PC-3 (cell line): ENCODE measurements around the gene TPCN2. TPM values are rescaled to one million over a fixed set of nuclear protein-coding genes. Genes with fewer than 3 reads are reported as not detected.

Experiments used
- ATAC-seq: fragments of 200-7000 bp; cut with Tn5 transposase; 2 replicates; pipeline ENCODE4 v1.9.1; 2020; ENCODE audit warnings: mild to moderate bottlenecking, moderate library complexity
- BruUV-seq: library from RNA; stranded (reverse); fragments of 400-500 nt; replicated peaks from 2 replicates; lab custom pipeline; 2021; lab: Mats Ljungman, UMichigan
- CTCF ChIA-PET: fragments of 300-600 bp; sonication (Branson Sonifier 250); formaldehyde crosslinking; loops from one replicate; lab custom pipeline; 2022; ENCODE audit warnings: antibody characterized with exemption; lab: Charles Lee
- POLR2A ChIA-PET: fragments of 300-600 bp; sonication (Branson Sonifier 250); formaldehyde crosslinking; loops from one replicate; lab custom pipeline; 2022; ENCODE audit warnings: antibody characterized with exemption; ENCODE audit not compliant: unreplicated experiment; lab: Charles Lee
- DNase-seq: peaks from one replicate; pipeline ENCODE4 v3.0.0-alpha.2; 2015
- H2AFZ ChIP-seq: fragments of 300-600 bp; sonication (generic); 2 replicates; pipeline ENCODE4 v1.6.0; 2016; ENCODE audit warnings: antibody characterized with exemption, low read length
- H3F3A ChIP-seq: fragments of 300-600 bp; sonication (generic); one replicate; pipeline ENCODE4 v1.6.0; 2017; ENCODE audit warnings: antibody characterized with exemption, low read length, control low read depth, mild to moderate bottlenecking; ENCODE audit not compliant: unreplicated experiment
- H3K27ac ChIP-seq: fragments of 300-600 bp; sonication (generic); 2 replicates; pipeline ENCODE4 v1.5.1; 2016; ENCODE audit warnings: mild to moderate bottlenecking, low read length
- H3K27me3 ChIP-seq: fragments of 300-600 bp; sonication (generic); 2 replicates; pipeline ENCODE4 v1.6.1; 2016; ENCODE audit warnings: low read length, mixed read lengths
- H3K36me3 ChIP-seq: fragments of 300-600 bp; sonication (generic); 2 replicates; pipeline ENCODE4 v1.6.1; 2016; ENCODE audit warnings: low read depth, mixed run types, low read length, mixed read lengths
- H3K4me1 ChIP-seq: fragments of 300-600 bp; sonication (generic); 2 replicates; pipeline ENCODE4 v1.5.1; 2016; ENCODE audit warnings: low read length; ENCODE audit not compliant: insufficient read depth
- H3K4me2 ChIP-seq: fragments of 300-600 bp; sonication (generic); 2 replicates; pipeline ENCODE4 v1.6.0; 2016; ENCODE audit warnings: low read length
- H3K4me3 ChIP-seq: fragments of 300-600 bp; sonication (generic); 2 replicates; pipeline ENCODE4 v1.5.1; 2016; ENCODE audit warnings: mild to moderate bottlenecking, low read length, mixed read lengths
- H3K79me2 ChIP-seq: fragments of 300-600 bp; sonication (generic); 2 replicates; pipeline ENCODE4 v1.6.1; 2017; ENCODE audit warnings: low read length, mixed read lengths
- H3K9ac ChIP-seq: fragments of 300-600 bp; sonication (generic); 2 replicates; pipeline ENCODE4 v1.6.0; 2016; ENCODE audit warnings: mild to moderate bottlenecking, low read length
- H3K9me2 ChIP-seq: fragments of 300-600 bp; sonication (generic); replicated peaks from 2 replicates; pipeline ENCODE4 v1.6.1; 2016; ENCODE audit warnings: mixed run types, low read length, mixed read lengths
- H3K9me3 ChIP-seq: fragments of 300-600 bp; sonication (generic); 2 replicates; pipeline ENCODE4 v1.6.1; 2016; ENCODE audit warnings: low read length, mixed read lengths
- H4K20me1 ChIP-seq: fragments of 300-600 bp; sonication (generic); 2 replicates; pipeline ENCODE4 v1.6.1; 2016; ENCODE audit warnings: low read length, mixed read lengths
- EZH2 ChIP-seq: fragments of 300-600 bp; sonication (generic); IDR thresholded peaks from one replicate; pipeline ENCODE4 v1.6.1; 2017; ENCODE audit warnings: antibody characterized with exemption, mild to moderate bottlenecking, low read length; ENCODE audit not compliant: unreplicated experiment
- EZH2phosphoT487 ChIP-seq: fragments of 300-600 bp; sonication (generic); IDR thresholded peaks from 2 replicates; pipeline ENCODE4 v1.6.1; 2018; ENCODE audit warnings: mild to moderate bottlenecking, antibody characterized with exemption, low read length, borderline replicate concordance
- intact Hi-C: fragments of 100-400 bp; cut with micrococcal nuclease; formaldehyde crosslinking; loops from 2 replicates; pipeline ENCODE4 v1.9.0; 2023
- total RNA-seq: library from RNA; depleted of rRNA; stranded (reverse); fragments of >200 nt; gene quantifications from 2 replicates; pipeline ENCODE4 v1.2.3, GENCODE V29; 2014
- TF ChIP-seq, protein P1 (sequence below): fragments of 300-600 bp; sonication (generic); conservative IDR thresholded peaks from 2 replicates; pipeline ENCODE4 v1.5.1; 2017; ENCODE audit warnings: antibody characterized with exemption, low read depth, mild to moderate bottlenecking, low read length

Gene TPCN2
- total RNA-seq, 1 experiment from 2014 or later: 13.0 TPM

DNA sequence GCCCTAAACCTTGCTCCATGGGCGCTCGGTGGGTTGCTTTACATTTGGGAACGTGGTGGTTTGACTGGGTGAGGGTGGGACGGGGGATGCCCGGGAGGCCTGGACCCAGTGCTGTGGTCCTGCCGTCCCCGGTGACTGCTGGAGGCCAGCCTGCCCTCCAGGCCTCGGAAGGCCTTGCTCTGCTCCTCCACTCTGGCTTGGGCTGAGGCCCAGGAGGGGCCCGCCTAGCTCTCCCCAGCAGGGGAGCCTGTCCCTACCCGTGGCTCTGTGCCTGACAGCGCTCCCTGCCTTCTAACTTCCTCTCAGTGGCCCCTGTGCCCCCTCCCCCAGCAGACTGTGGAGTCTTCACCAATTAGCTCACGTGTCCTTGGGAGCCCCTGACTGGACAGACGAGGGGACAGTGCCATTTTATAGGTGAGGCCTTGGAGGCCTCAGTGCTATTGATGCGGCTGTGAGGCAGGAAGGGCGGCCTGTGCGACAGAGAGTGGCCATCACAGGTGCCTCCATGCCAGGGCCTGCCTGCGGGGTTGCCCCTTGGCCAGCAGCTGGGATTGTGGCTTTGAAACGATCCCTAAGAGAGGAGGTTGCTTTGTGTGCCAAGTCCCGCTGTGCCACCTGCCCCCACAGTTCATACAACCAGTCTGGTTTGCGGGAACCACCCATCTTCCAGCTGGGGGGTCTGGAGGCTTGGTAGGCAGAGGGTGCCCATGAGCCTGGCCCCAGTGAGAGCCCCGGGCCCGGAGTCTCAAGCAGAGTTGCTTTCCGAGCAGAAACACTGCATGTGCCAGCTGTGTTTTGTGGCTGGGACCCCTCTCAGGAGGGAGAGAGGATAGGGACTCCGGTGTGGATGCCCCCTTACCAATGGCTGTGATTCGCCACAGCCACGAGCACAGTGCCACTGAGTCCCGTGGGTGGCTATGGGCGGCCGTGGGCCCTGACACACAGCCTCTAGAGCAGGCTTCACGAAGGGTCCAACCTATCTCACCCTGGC is 17.7 kb downstream of the TPCN2 start:
- no peak overlapping the region for H3K9ac ChIP-seq
- ChIA-PET CTCF (no interaction called here), POLR2A (no interaction called here)
- no peak overlapping the region for H3K27ac ChIP-seq
- H3K4me2 ChIP-seq: no peak overlapping the region
- H3K36me3 ChIP-seq: no peaks in the 10 kb centered on the region; the same call in 1 of the 2 replicates
- no TSS peak for BruUV-seq
- no peak overlapping the region for H2AFZ ChIP-seq
- H3K27me3 ChIP-seq: no peaks in the 10 kb centered on the region
- H3K9me2 ChIP-seq: no peaks in the 10 kb centered on the region
- TF ChIP-seq, protein P1, sequence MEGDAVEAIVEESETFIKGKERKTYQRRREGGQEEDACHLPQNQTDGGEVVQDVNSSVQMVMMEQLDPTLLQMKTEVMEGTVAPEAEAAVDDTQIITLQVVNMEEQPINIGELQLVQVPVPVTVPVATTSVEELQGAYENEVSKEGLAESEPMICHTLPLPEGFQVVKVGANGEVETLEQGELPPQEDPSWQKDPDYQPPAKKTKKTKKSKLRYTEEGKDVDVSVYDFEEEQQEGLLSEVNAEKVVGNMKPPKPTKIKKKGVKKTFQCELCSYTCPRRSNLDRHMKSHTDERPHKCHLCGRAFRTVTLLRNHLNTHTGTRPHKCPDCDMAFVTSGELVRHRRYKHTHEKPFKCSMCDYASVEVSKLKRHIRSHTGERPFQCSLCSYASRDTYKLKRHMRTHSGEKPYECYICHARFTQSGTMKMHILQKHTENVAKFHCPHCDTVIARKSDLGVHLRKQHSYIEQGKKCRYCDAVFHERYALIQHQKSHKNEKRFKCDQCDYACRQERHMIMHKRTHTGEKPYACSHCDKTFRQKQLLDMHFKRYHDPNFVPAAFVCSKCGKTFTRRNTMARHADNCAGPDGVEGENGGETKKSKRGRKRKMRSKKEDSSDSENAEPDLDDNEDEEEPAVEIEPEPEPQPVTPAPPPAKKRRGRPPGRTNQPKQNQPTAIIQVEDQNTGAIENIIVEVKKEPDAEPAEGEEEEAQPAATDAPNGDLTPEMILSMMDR: no peak
- TF ChIP-seq EZH2: no peak
- TF ChIP-seq EZH2phosphoT487: no peak
- ATAC-seq: no peak
- no peaks in the 10 kb centered on the region for H3K4me1 ChIP-seq
- H3K4me3 ChIP-seq: no peak overlapping the region
- no peaks in the 10 kb centered on the region for H3F3A ChIP-seq
- no peaks in the 10 kb centered on the region for H4K20me1 ChIP-seq
- H3K9me3 ChIP-seq: no peaks in the 10 kb centered on the region
- intact Hi-C loops: no loop called here
- no peak for DNase-seq
- no peaks in the 10 kb centered on the region for H3K79me2 ChIP-seq

DNA sequence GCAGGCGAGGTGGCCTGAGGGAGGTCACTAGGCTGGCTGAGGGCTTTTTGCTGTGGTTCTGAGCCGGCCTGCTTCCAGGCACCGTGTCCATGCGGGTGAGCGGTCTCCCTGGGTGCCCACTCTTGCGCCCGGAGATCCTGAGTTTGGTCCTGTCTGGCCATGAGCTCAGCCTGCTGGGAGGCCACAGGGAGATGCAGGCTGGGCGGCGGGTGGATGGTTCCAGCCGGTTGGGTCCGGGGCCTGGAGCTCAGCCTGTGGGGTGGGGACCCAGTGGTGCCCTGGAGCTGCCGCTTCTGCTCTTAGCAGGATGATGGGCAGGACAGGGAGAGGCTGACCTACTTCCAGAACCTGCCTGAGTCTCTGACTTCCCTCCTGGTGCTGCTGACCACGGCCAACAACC is 18.5 kb downstream of the TPCN2 start:
- H3K27ac ChIP-seq: no peak overlapping the region

More for the DNA sequence above, 18.5 kb downstream of the TPCN2 start:
- H3K4me1 ChIP-seq: no peaks in the 10 kb centered on the region
- H3K4me3 ChIP-seq: no peak overlapping the region
- no peaks in the 10 kb centered on the region for H3K9me2 ChIP-seq
- no peaks in the 10 kb centered on the region for H3K79me2 ChIP-seq
- H3K36me3 ChIP-seq: no peaks in the 10 kb centered on the region; the same call in 1 of the 2 replicates
- BruUV-seq: no TSS peak
- no peak overlapping the region for H3K9ac ChIP-seq
- no peaks in the 10 kb centered on the region for H3K9me3 ChIP-seq
- DNase-seq: no peak
- TF ChIP-seq EZH2 (no peak), EZH2phosphoT487 (no peak)
- TF ChIP-seq, protein P1: no peak
- no peak for ATAC-seq
- H3K27me3 ChIP-seq: no peaks in the 10 kb centered on the region
- intact Hi-C loops: no loop called here
- H3K4me2 ChIP-seq: no peak overlapping the region
- no peaks in the 10 kb centered on the region for H4K20me1 ChIP-seq
- no peaks in the 10 kb centered on the region for H3F3A ChIP-seq
- H2AFZ ChIP-seq: no peak overlapping the region
- POLR2A ChIA-PET: no interaction called here
- CTCF ChIA-PET: no interaction called here
